Body of pancreas (tissue), 4 donors: ENCODE measurements around the gene TTC39C.

Experiments used
- CTCF ChIP-seq, 7 experiments: fragments of 450-650 bp in 4 of 7; fragments of 200-600 bp in 3 of 7; sonication (generic) in 3 of 7; IDR thresholded peaks; one replicate each; pipeline ENCODE4 v1.5.1; 2016 to 2019; ENCODE audit warnings: antibody characterized with exemption in 7 of 7
- POLR2A ChIP-seq, 3 donors: fragments of 450-650 bp; IDR thresholded peaks; one replicate each; pipeline ENCODE4 v1.6.1; 2016; ENCODE audit warnings: antibody characterized with exemption in 3 of 3, mild to moderate bottlenecking in 2 of 3

DNA sequence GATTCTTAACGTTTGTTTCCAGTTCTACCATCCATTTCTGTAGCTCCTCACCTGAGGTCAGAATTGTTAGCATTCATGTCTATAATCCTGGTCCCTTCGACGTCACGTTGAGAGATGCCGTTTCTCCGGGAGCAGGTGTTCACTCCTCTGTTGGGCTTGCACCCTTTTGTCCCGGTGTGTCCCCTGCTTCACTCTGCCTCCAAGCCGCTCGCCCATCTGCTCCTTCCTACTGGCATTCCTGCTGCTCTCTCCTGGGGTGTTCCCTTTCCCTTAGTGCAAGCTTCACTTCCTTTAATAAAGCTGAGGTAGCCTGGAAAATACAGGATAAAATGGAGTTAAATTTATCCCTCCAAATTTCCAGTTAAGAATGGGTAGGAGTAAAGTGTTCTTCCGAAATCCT lies 62.4 kb downstream of the TTC39C start:
- TF ChIP-seq CTCF (IDR thresholded peaks at IDR 0.05) (no peak), POLR2A (IDR thresholded peaks at IDR 0.05) (no peak)
